Esophagus muscularis mucosa (tissue), 4 donors: ENCODE data around the gene ABCC10. TPM values are rescaled to one million over a fixed set of nuclear protein-coding genes. Genes with fewer than 3 reads are reported as not detected.

Experiments
- DNase-seq: peaks from one replicate; pipeline ENCODE4 v3.0.0-alpha.2; 2017; ENCODE audit errors: extremely low spot score
- H3K27ac ChIP-seq, 4 donors: fragments of 200-600 bp; sonication (generic); replicated peaks in 1 of 4; 1 replicate in 3 of 4; 2 replicates in 1 of 4; pipeline ENCODE4 v1.5.1; 2016 to 2019; ENCODE audit warnings: mild to moderate bottlenecking in 1 of 4
- H3K27me3 ChIP-seq, 4 donors: fragments of 200-600 bp; sonication (generic); one replicate each; pipeline versions ENCODE4 v1.5.1 to v1.6.0; 2016 to 2019
- H3K36me3 ChIP-seq, 4 donors: fragments of 200-600 bp; sonication (generic); one replicate each; pipeline ENCODE4 v1.5.1; 2016 to 2019
- H3K4me1 ChIP-seq, 4 donors: fragments of 200-600 bp; sonication (generic); one replicate each; pipeline ENCODE4 v1.5.1; 2016 to 2019
- H3K4me3 ChIP-seq, 4 donors: fragments of 200-600 bp; sonication (generic); 1 replicate in 2 of 4; 2 replicates in 2 of 4; pipeline ENCODE4 v1.5.1; 2016 to 2019; ENCODE audit warnings: mild to moderate bottlenecking in 4 of 4, moderate library complexity in 1 of 4
- H3K9me3 ChIP-seq, 4 donors: fragments of 200-600 bp; sonication (generic); 1 replicate in 3 of 4; 2 replicates in 1 of 4; pipeline ENCODE4 v1.5.1; 2016 to 2019
- EP300 ChIP-seq: sonication (generic); formaldehyde crosslinking; IDR thresholded peaks from one replicate; pipeline ENCODE4 v1.6.1; 2017; ENCODE audit warnings: antibody characterized with exemption
- POLR2A ChIP-seq: fragments of 450-650 bp; IDR thresholded peaks from one replicate; pipeline ENCODE4 v1.6.1; 2017; ENCODE audit warnings: antibody characterized with exemption, moderate library complexity, mild to moderate bottlenecking, low read depth
- POLR2AphosphoS5 ChIP-seq, 2 donors: sonication (generic); formaldehyde crosslinking; IDR thresholded peaks; one replicate each; pipeline ENCODE4 v1.6.1; 2017; ENCODE audit warnings: antibody characterized with exemption in 2 of 2
- WGBS: methylation state at CpG from one replicate; pipeline ENCODE4 v1.1.5; 2018; 5-methylcytosine and 5-hydroxymethylcytosine counted together
- intact Hi-C: fragments of 100-400 bp; cut with DNase I; formaldehyde crosslinking; loops from one replicate; pipeline ENCODE4 v1.15.1; 2023
- total RNA-seq, 4 donors: library from RNA; depleted of rRNA; stranded (reverse); fragments of >200 nt; gene quantifications; one replicate each; pipeline versions ENCODE4 v1.1.0 to v1.2.1, GENCODE V29; 2016
- TF ChIP-seq, protein P1 (sequence below), 3 experiments: fragments of 200-600 bp in 2 of 3; fragments of 450-650 bp in 1 of 3; sonication (generic) in 2 of 3; IDR thresholded peaks; one replicate each; pipeline ENCODE4 v1.5.1; 2017 to 2019; ENCODE audit warnings: antibody characterized with exemption in 3 of 3, mild to moderate bottlenecking in 2 of 3, moderate library complexity in 1 of 3

The ABCC10 gene
- total RNA-seq, 4 donors from 2014 or later: 7.6 to 19.4 (median 12.5) TPM

DNA sequence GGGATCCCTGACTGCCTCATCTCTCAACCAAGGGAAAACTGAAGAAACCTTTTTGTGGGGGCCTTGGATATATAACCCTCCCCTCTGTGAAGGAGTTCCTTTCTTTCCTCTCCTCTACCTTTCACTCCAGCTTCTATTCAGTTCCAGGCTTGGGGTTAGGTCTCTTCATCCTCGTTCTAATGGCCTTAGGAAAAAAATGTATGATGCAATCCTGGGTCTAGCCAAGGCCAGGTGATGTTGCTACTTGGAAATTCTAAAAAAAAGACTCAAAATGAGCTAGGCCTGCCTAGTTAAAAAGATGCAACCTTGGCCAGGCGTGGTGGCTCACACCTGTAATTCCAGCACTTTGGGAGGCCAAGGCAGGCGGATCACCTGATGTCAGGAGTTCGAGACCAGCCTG, 7.6 kb downstream of the ABCC10 start:
- Histone ChIP-seq H3K36me3 (peaks cover 5 to 59% (median 43%) of the 10 kb centered on the region in 4 donors), H3K27ac (no peak overlapping the region), H3K9me3 (no peaks in the 10 kb centered on the region), H3K4me3 (no peak overlapping the region), H3K27me3 (no peaks in the 10 kb centered on the region), H3K4me1 (peaks cover 22 to 34% (median 25%) of the 10 kb centered on the region in 4 donors)
- TF ChIP-seq POLR2A: no peak
- TF ChIP-seq, protein P1, sequence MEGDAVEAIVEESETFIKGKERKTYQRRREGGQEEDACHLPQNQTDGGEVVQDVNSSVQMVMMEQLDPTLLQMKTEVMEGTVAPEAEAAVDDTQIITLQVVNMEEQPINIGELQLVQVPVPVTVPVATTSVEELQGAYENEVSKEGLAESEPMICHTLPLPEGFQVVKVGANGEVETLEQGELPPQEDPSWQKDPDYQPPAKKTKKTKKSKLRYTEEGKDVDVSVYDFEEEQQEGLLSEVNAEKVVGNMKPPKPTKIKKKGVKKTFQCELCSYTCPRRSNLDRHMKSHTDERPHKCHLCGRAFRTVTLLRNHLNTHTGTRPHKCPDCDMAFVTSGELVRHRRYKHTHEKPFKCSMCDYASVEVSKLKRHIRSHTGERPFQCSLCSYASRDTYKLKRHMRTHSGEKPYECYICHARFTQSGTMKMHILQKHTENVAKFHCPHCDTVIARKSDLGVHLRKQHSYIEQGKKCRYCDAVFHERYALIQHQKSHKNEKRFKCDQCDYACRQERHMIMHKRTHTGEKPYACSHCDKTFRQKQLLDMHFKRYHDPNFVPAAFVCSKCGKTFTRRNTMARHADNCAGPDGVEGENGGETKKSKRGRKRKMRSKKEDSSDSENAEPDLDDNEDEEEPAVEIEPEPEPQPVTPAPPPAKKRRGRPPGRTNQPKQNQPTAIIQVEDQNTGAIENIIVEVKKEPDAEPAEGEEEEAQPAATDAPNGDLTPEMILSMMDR (IDR thresholded peaks at IDR 0.05): no peak
- TF ChIP-seq EP300: no peak
- no peak for TF ChIP-seq POLR2AphosphoS5 (IDR thresholded peaks at IDR 0.05)
- 96% methylated on average over 4 of the region's 4 CpGs for WGBS
- intact Hi-C loops: no loop called here
- DNase-seq: no peak

- TF ChIP-seq, protein P1 (IDR thresholded peaks at IDR 0.05): no peak
- TF ChIP-seq POLR2AphosphoS5 (IDR thresholded peaks at IDR 0.05): no peak
- TF ChIP-seq EP300: no peak
- no peak for TF ChIP-seq POLR2A
- Histone ChIP-seq H3K36me3 (peaks cover 11 to 69% (median 50%) of the 10 kb centered on the region in 4 donors), H3K4me1 (peaks cover 22 to 28% (median 23%) of the 10 kb centered on the region in 4 donors), H3K9me3 (no peaks in the 10 kb centered on the region), H3K27ac (peak overlapping the region; percentile 25 to 72 (median 59)), H3K27me3 (no peaks in the 10 kb centered on the region), H3K4me3 (no peak overlapping the region)
- 82% methylated on average over 9 of the region's 9 CpGs for WGBS
- intact Hi-C loops: no loop called here
- DNase-seq: no peak
These were observed 8.5 kb downstream of the ABCC10 start for GRCh38 chr6:43435682-43436437.

- Histone ChIP-seq H3K27ac (peak overlapping the region; percentile 25 to 72 (median 59)), H3K27me3 (no peaks in the 10 kb centered on the region), H3K4me3 (no peak overlapping the region), H3K36me3 (peaks cover 11 to 72% (median 55%) of the 10 kb centered on the region in 4 donors), H3K4me1 (peaks cover 22 to 28% (median 23%) of the 10 kb centered on the region in 4 donors), H3K9me3 (no peaks in the 10 kb centered on the region)
- WGBS: 11% methylated on average over 5 of the region's 5 CpGs
- intact Hi-C loops: no loop called here
- DNase-seq: no peak
- TF ChIP-seq POLR2A: no peak
- TF ChIP-seq POLR2AphosphoS5 (IDR thresholded peaks at IDR 0.05): peak in 1 of 2 donors; percentile 56
- TF ChIP-seq, protein P1 (IDR thresholded peaks at IDR 0.05): no peak
- TF ChIP-seq EP300: no peak
These were observed 9.4 kb downstream of the ABCC10 start for GRCh38 chr6:43436577-43437282.

DNA sequence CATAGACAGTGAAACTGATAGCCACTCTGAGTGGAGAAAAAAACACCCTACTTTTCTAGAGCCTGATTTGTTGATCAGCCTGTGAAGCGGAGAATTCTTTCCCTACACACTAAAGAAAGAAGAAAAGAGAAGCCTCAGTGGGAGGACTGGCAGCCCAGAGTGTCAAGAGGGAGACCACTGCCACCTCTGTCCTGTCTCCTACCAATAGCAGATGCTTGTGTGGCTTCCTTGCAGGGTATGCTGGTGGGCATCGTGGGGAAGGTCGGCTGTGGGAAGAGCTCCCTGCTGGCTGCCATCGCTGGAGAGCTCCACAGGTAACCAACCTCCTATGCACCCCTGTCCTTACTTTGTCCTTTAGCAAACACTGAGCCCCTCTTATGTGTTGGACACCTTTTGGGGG, 10.4 kb downstream of the ABCC10 start:
- Histone ChIP-seq H3K36me3 (peaks cover 18 to 72% (median 55%) of the 10 kb centered on the region in 4 donors), H3K27me3 (no peaks in the 10 kb centered on the region), H3K4me1 (peaks cover 22 to 25% (median 23%) of the 10 kb centered on the region in 4 donors), H3K4me3 (no peak overlapping the region), H3K27ac (peak overlapping the region in 2 of 4 donors; percentile 65 to 72), H3K9me3 (no peaks in the 10 kb centered on the region)
- TF ChIP-seq EP300 (no peak), POLR2AphosphoS5 (IDR thresholded peaks at IDR 0.05) (no peak), POLR2A (no peak)
- TF ChIP-seq, protein P1 (IDR thresholded peaks at IDR 0.05): no peak
- intact Hi-C loops: no loop called here
- no peak for DNase-seq
- 68% methylated on average over 4 of the region's 4 CpGs for WGBS
